Activated naive CD8-positive, alpha-beta T cell treated with anti-CD3 and anti-CD28 coated beads for 36 hours (primary cell): ENCODE results near the gene TRAPPC2. TPM values are rescaled to one million over a fixed set of nuclear protein-coding genes. Genes with fewer than 3 reads are reported as not detected.

Experiments
- DNase-seq: peaks from one replicate; pipeline ENCODE4 v3.0.0; 2021
- H3K27ac Mint-ChIP-seq: one replicate; pipeline ENCODE4 v1.8.0; 2022; ENCODE audit warnings: mild to moderate bottlenecking, moderate library complexity, mixed read lengths
- H3K27me3 Mint-ChIP-seq: one replicate; pipeline ENCODE4 v1.8.0; 2022; ENCODE audit warnings: mild to moderate bottlenecking, mixed read lengths
- H3K36me3 Mint-ChIP-seq: one replicate; pipeline ENCODE4 v1.8.0; 2021; ENCODE audit warnings: mild to moderate bottlenecking, mixed read lengths
- H3K4me1 Mint-ChIP-seq: one replicate; pipeline ENCODE4 v1.8.0; 2021; ENCODE audit warnings: mixed read lengths
- H3K4me3 Mint-ChIP-seq: one replicate; pipeline ENCODE4 v1.8.0; 2022; ENCODE audit warnings: mild to moderate bottlenecking, moderate library complexity, mixed read lengths
- H3K9me3 Mint-ChIP-seq: one replicate; pipeline ENCODE4 v1.8.0; 2022; ENCODE audit warnings: mixed read lengths
- total RNA-seq, 2 experiments: library from RNA; stranded (reverse); gene quantifications; one replicate each; pipeline ENCODE4 v1.2.3, GENCODE V29; 2021

Gene TRAPPC2
- total RNA-seq, result 10 to 100 TPM; 15.8 to 16.6 TPM

GRCh38 chrX:13734278-13735172 is at the start of gene TRAPPC2, which contains the start of gene OFD1:
TSS of gene TRAPPC2 (minus strand) at chrX:13734620. CDS start at chrX:13719963, 14,657 bp downstream.
TSS of gene OFD1 (plus strand) at chrX:13734748. CDS start at chrX:13735072, 324 bp downstream.
- H3K4me1 Mint-ChIP-seq, result peaks cover 29% of the 10 kb centered on the region
- H3K36me3 Mint-ChIP-seq, result peaks cover 44% of the 10 kb centered on the region
- peak; percentile 90 for DNase-seq
- H3K27me3 Mint-ChIP-seq, result no peaks in the 10 kb centered on the region
- H3K4me3 Mint-ChIP-seq, result peak within 1 kb of the TSS; percentile 96
- peaks cover 1% of the 10 kb centered on the region for H3K9me3 Mint-ChIP-seq
- H3K27ac Mint-ChIP-seq, result peak within 1 kb of the TSS; percentile 97

GRCh38 chrX:13780868-13781427 is 46.5 kb upstream of the TRAPPC2 start:
- Mint-ChIP-seq H3K27ac (no peak overlapping the region), H3K9me3 (no peaks in the 10 kb centered on the region), H3K4me1 (peaks cover 6% of the 10 kb centered on the region), H3K27me3 (no peaks in the 10 kb centered on the region), H3K4me3 (no peak overlapping the region), H3K36me3 (no peaks in the 10 kb centered on the region)
- DNase-seq, result no peak

- no peak for DNase-seq
- no peaks in the 10 kb centered on the region for H3K27me3 Mint-ChIP-seq
- no peak overlapping the region for H3K27ac Mint-ChIP-seq
- peaks cover 6% of the 10 kb centered on the region for H3K4me1 Mint-ChIP-seq
- no peaks in the 10 kb centered on the region for H3K36me3 Mint-ChIP-seq
- H3K4me3 Mint-ChIP-seq, result no peak overlapping the region
- H3K9me3 Mint-ChIP-seq, result no peaks in the 10 kb centered on the region
Measured at GRCh38 chrX:13778916-13779315, 44.5 kb upstream of the TRAPPC2 start.

GRCh38 chrX:13776387-13776786 is 42.0 kb upstream of the TRAPPC2 start:
- no peak for DNase-seq
- no peaks in the 10 kb centered on the region for H3K36me3 Mint-ChIP-seq
- H3K9me3 Mint-ChIP-seq, result no peaks in the 10 kb centered on the region
- H3K4me1 Mint-ChIP-seq, result peaks cover 6% of the 10 kb centered on the region
- H3K27me3 Mint-ChIP-seq, result no peaks in the 10 kb centered on the region
- H3K4me3 Mint-ChIP-seq, result no peak overlapping the region
- no peak overlapping the region for H3K27ac Mint-ChIP-seq

GRCh38 chrX:13775837-13776236 is 41.4 kb upstream of the TRAPPC2 start:
- Mint-ChIP-seq H3K4me3 (no peak overlapping the region), H3K9me3 (no peaks in the 10 kb centered on the region), H3K36me3 (no peaks in the 10 kb centered on the region)

GRCh38 chrX:13774696-13775095 is 40.3 kb upstream of the TRAPPC2 start:
- H3K4me1 Mint-ChIP-seq, result peaks cover 8% of the 10 kb centered on the region
- H3K27me3 Mint-ChIP-seq, result no peaks in the 10 kb centered on the region
- H3K4me3 Mint-ChIP-seq, result no peak overlapping the region
- DNase-seq, result no peak
- H3K9me3 Mint-ChIP-seq, result no peaks in the 10 kb centered on the region
- H3K27ac Mint-ChIP-seq, result no peak overlapping the region
- H3K36me3 Mint-ChIP-seq, result peaks cover 3% of the 10 kb centered on the region

More at GRCh38 chrX:13775837-13776236, 41.4 kb upstream of the TRAPPC2 start:
- no peak overlapping the region for H3K27ac Mint-ChIP-seq
- peaks cover 6% of the 10 kb centered on the region for H3K4me1 Mint-ChIP-seq
- H3K27me3 Mint-ChIP-seq, result no peaks in the 10 kb centered on the region
- no peak for DNase-seq

GRCh38 chrX:13770013-13770535 is 35.7 kb upstream of the TRAPPC2 start:
- Mint-ChIP-seq H3K4me3 (no peak overlapping the region), H3K27ac (no peak overlapping the region), H3K4me1 (peaks cover 1% of the 10 kb centered on the region), H3K9me3 (no peaks in the 10 kb centered on the region), H3K27me3 (no peaks in the 10 kb centered on the region), H3K36me3 (peaks cover 16% of the 10 kb centered on the region)
- no peak for DNase-seq

GRCh38 chrX:13768939-13769338 is 34.5 kb upstream of the TRAPPC2 start:
- no peak for DNase-seq
- Mint-ChIP-seq H3K4me1 (peaks cover 1% of the 10 kb centered on the region), H3K27ac (peak overlapping the region; percentile 29), H3K9me3 (no peaks in the 10 kb centered on the region), H3K36me3 (peaks cover 16% of the 10 kb centered on the region), H3K27me3 (no peaks in the 10 kb centered on the region), H3K4me3 (no peak overlapping the region)

- no peak overlapping the region for H3K27ac Mint-ChIP-seq
- no peak for DNase-seq
- no peaks in the 10 kb centered on the region for H3K27me3 Mint-ChIP-seq
- H3K4me1 Mint-ChIP-seq, result no peaks in the 10 kb centered on the region
- no peaks in the 10 kb centered on the region for H3K9me3 Mint-ChIP-seq
- peaks cover 14% of the 10 kb centered on the region for H3K36me3 Mint-ChIP-seq
- no peak overlapping the region for H3K4me3 Mint-ChIP-seq
Measured at GRCh38 chrX:13764765-13765164, 30.3 kb upstream of the TRAPPC2 start.

- Mint-ChIP-seq H3K36me3 (peaks cover 12% of the 10 kb centered on the region), H3K9me3 (no peaks in the 10 kb centered on the region), H3K4me3 (no peak overlapping the region), H3K27me3 (no peaks in the 10 kb centered on the region), H3K4me1 (no peaks in the 10 kb centered on the region), H3K27ac (no peak overlapping the region)
- DNase-seq, result no peak
Measured at GRCh38 chrX:13764281-13764680, 29.9 kb upstream of the TRAPPC2 start.

GRCh38 chrX:13763489-13763888 is 29.1 kb upstream of the TRAPPC2 start:
- no peak for DNase-seq
- no peak overlapping the region for H3K4me3 Mint-ChIP-seq
- peaks cover 16% of the 10 kb centered on the region for H3K36me3 Mint-ChIP-seq
- H3K27me3 Mint-ChIP-seq, result no peaks in the 10 kb centered on the region
- H3K9me3 Mint-ChIP-seq, result no peaks in the 10 kb centered on the region
- no peak overlapping the region for H3K27ac Mint-ChIP-seq
- H3K4me1 Mint-ChIP-seq, result peaks cover 2% of the 10 kb centered on the region

GRCh38 chrX:13761606-13762414 is 27.4 kb upstream of the TRAPPC2 start:
- H3K9me3 Mint-ChIP-seq, result no peaks in the 10 kb centered on the region
- peaks cover 20% of the 10 kb centered on the region for H3K36me3 Mint-ChIP-seq
- no peak overlapping the region for H3K27ac Mint-ChIP-seq
- no peak for DNase-seq
- H3K4me1 Mint-ChIP-seq, result peaks cover 2% of the 10 kb centered on the region
- H3K4me3 Mint-ChIP-seq, result no peak overlapping the region
- H3K27me3 Mint-ChIP-seq, result no peaks in the 10 kb centered on the region

- Mint-ChIP-seq H3K9me3 (no peaks in the 10 kb centered on the region), H3K27ac (no peak overlapping the region), H3K4me1 (peaks cover 2% of the 10 kb centered on the region), H3K4me3 (no peak overlapping the region), H3K36me3 (peaks cover 11% of the 10 kb centered on the region), H3K27me3 (no peaks in the 10 kb centered on the region)
- no peak for DNase-seq
Measured at GRCh38 chrX:13760426-13760825, 26.0 kb upstream of the TRAPPC2 start.

GRCh38 chrX:13759152-13759718 is 24.8 kb upstream of the TRAPPC2 start:
- DNase-seq, result no peak
- Mint-ChIP-seq H3K27ac (no peak overlapping the region), H3K9me3 (no peaks in the 10 kb centered on the region), H3K4me1 (peaks cover 7% of the 10 kb centered on the region), H3K36me3 (peaks cover 14% of the 10 kb centered on the region), H3K27me3 (no peaks in the 10 kb centered on the region), H3K4me3 (no peak overlapping the region)
